CD4-positive, alpha-beta T cell (primary cell): ENCODE results near the gene NFATC1. TPM values are rescaled to one million over a fixed set of nuclear protein-coding genes. Genes with fewer than 3 reads are reported as not detected.

ENCODE experiments used
- ATAC-seq: fragments of 200-7000 bp; cut with Tn5 transposase; one replicate; pipeline ENCODE4 v1.10.0; 2022; ENCODE audit warnings: mild to moderate bottlenecking; ENCODE audit not compliant: poor library complexity
- CTCF ChIA-PET: fragments of 350-600 bp; sonication (Branson Sonifier 250); formaldehyde crosslinking; loops from one replicate; lab custom pipeline; 2021; ENCODE audit warnings: antibody characterized with exemption, inconsistent platforms; lab: Charles Lee
- POLR2A ChIA-PET: fragments of 350-600 bp; sonication (Branson Sonifier 250); formaldehyde crosslinking; loops from one replicate; lab custom pipeline; 2021; ENCODE audit warnings: antibody characterized with exemption, inconsistent platforms; lab: Charles Lee
- DNase-seq, 14 experiments: peaks; one replicate each; pipeline ENCODE4 v3.0.0-alpha.2; 2013 to 2020; ENCODE audit warnings: mixed read lengths in 2 of 14
- H3K27ac ChIP-seq, 2 donors: one replicate each; pipeline versions ENCODE4 v1.5.1 to v1.7.0; 2013; ENCODE audit warnings: low read length in 2 of 2, low read depth in 1 of 2, mild to moderate bottlenecking in 1 of 2
- H3K27me3 ChIP-seq, 2 experiments: 1 replicate in 1 of 2; 2 replicates in 1 of 2; pipeline versions ENCODE4 v1.6.1 to v1.7.0; 2013; ENCODE audit warnings: low read length in 2 of 2, control low read depth in 1 of 2, mild to moderate bottlenecking in 1 of 2, moderate library complexity in 1 of 2; ENCODE audit not compliant: insufficient read depth in 2 of 2, control insufficient read depth in 1 of 2
- H3K36me3 ChIP-seq: one replicate; pipeline ENCODE4 v1.6.1; 2013; ENCODE audit warnings: low read length, control low read depth; ENCODE audit not compliant: insufficient read depth
- H3K4me1 ChIP-seq: one replicate; pipeline ENCODE4 v1.6.1; 2013; ENCODE audit warnings: low read length, control low read depth; ENCODE audit not compliant: insufficient read depth
- H3K4me3 ChIP-seq: one replicate; pipeline ENCODE4 v1.5.1; 2013; ENCODE audit warnings: mild to moderate bottlenecking, low read length, moderate library complexity
- H3K9me3 ChIP-seq, 2 experiments: 1 replicate in 1 of 2; 2 replicates in 1 of 2; pipeline versions ENCODE4 v1.6.1 to v1.7.0; 2013; ENCODE audit warnings: low read length in 2 of 2, mild to moderate bottlenecking in 2 of 2, control low read depth in 1 of 2, moderate library complexity in 1 of 2; ENCODE audit not compliant: control insufficient read depth in 1 of 2, insufficient read depth in 1 of 2
- H3K27ac Mint-ChIP-seq: one replicate; pipeline ENCODE4 v1.8.0; 2020; ENCODE audit warnings: mixed read lengths
- H3K27me3 Mint-ChIP-seq: one replicate; pipeline ENCODE4 v1.8.0; 2021; ENCODE audit warnings: mixed read lengths
- H3K36me3 Mint-ChIP-seq: one replicate; pipeline ENCODE4 v1.8.0; 2021; ENCODE audit warnings: low read depth, mixed read lengths
- H3K4me1 Mint-ChIP-seq: one replicate; pipeline ENCODE4 v1.8.0; 2021; ENCODE audit warnings: low read depth, mixed read lengths
- H3K4me3 Mint-ChIP-seq: one replicate; pipeline ENCODE4 v1.8.0; 2020; ENCODE audit warnings: mild to moderate bottlenecking, mixed read lengths
- H3K9me3 Mint-ChIP-seq: one replicate; pipeline ENCODE4 v1.8.0; 2020; ENCODE audit warnings: mixed read lengths
- CTCF ChIP-seq: fragments of 200-600 bp; IDR thresholded peaks from one replicate; pipeline ENCODE4 v1.8.0; 2022; ENCODE audit warnings: antibody characterized with exemption, mild to moderate bottlenecking
- intact Hi-C, 2 experiments: fragments of 100-400 bp; cut with DNase I in 1 of 2; cut with micrococcal nuclease in 1 of 2; formaldehyde crosslinking; loops; one replicate each; pipeline versions ENCODE4 v1.15.1 to v1.9.0; 2023 to 2025; cut with DNase I, micrococcal nuclease
- total RNA-seq, 174 experiments: library from RNA in 2 of 174; stranded (reverse) in 2 of 174; gene quantifications; one replicate each; pipeline ENCODE4 v1.2.3 and lab custom pipeline; 2021 to 2026

NFATC1 gene
- total RNA-seq, 2 experiments from 2014 or later: 107 to 113 TPM

GRCh38 chr18:79371561-79372121 lies 24.1 kb upstream of the NFATC1 start:
- no peak overlapping the region for H3K4me3 ChIP-seq
- no peak overlapping the region for H3K4me3 Mint-ChIP-seq
- no peaks in the 10 kb centered on the region for H3K9me3 Mint-ChIP-seq
- CTCF ChIA-PET: no interaction called here
- no peak for TF ChIP-seq CTCF
- H3K27ac Mint-ChIP-seq: peak overlapping the region; percentile 13
- peaks cover 24% of the 10 kb centered on the region for H3K4me1 ChIP-seq
- H3K27me3 ChIP-seq: no peaks in the 10 kb centered on the region
- no peak overlapping the region for H3K27ac ChIP-seq
- POLR2A ChIA-PET: no interaction called here
- intact Hi-C loops: loop anchor here in 1 of 2 experiments (10.0 kb wide), 1 partner anchor 663 kb away; the partner anchor contains the start of gene RBFA
- H3K36me3 ChIP-seq: peaks cover 13% of the 10 kb centered on the region
- H3K4me1 Mint-ChIP-seq: peaks cover 32% of the 10 kb centered on the region
- no peaks in the 10 kb centered on the region for H3K9me3 ChIP-seq
- peaks cover 28% of the 10 kb centered on the region for H3K36me3 Mint-ChIP-seq
- peak in 2 of 14 experiments; percentile 23 to 46 for DNase-seq
- peak; percentile 39 for ATAC-seq
- H3K27me3 Mint-ChIP-seq: no peaks in the 10 kb centered on the region

GRCh38 chr18:79372461-79372860 lies 23.3 kb upstream of the NFATC1 start:
- Histone ChIP-seq H3K27ac (no peak overlapping the region), H3K4me1 (peaks cover 24% of the 10 kb centered on the region), H3K27me3 (no peaks in the 10 kb centered on the region), H3K36me3 (peaks cover 17% of the 10 kb centered on the region), H3K4me3 (no peak overlapping the region), H3K9me3 (no peaks in the 10 kb centered on the region)
- POLR2A ChIA-PET: no interaction called here
- ATAC-seq (no peak), DNase-seq (no peak)
- H3K4me3 Mint-ChIP-seq: no peak overlapping the region
- CTCF ChIA-PET: no interaction called here
- H3K36me3 Mint-ChIP-seq: peaks cover 35% of the 10 kb centered on the region
- peak overlapping the region; percentile 3 for H3K27ac Mint-ChIP-seq
- no peaks in the 10 kb centered on the region for H3K9me3 Mint-ChIP-seq
- no peaks in the 10 kb centered on the region for H3K27me3 Mint-ChIP-seq
- H3K4me1 Mint-ChIP-seq: peaks cover 31% of the 10 kb centered on the region
- TF ChIP-seq CTCF: no peak
- intact Hi-C loops: loop anchor here in 1 of 2 experiments (10.0 kb wide), 1 partner anchor 662 kb away; the partner anchor contains the start of gene RBFA

DNA sequence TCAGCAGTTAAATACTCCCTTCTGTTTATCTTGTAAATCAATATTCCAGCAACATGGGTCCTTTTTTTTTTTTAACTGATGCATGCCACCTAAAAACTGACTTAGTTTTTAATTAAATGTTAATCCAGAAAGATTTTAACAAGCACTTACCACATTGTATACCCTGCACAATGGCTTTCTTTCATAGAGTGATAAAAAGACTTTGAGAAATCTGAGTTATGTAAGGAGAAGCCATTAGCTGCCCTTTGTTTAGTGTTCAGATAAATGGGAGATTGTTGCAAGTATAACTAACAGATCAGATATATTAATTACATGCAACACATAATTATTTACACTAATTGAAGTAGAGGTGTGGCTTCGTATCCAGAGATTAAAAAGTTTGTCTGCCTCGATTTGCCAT lies 22.7 kb upstream of the NFATC1 start:
- peaks cover 40% of the 10 kb centered on the region for H3K36me3 Mint-ChIP-seq
- TF ChIP-seq CTCF: no peak
- no peaks in the 10 kb centered on the region for H3K9me3 Mint-ChIP-seq
- H3K27ac Mint-ChIP-seq: peak overlapping the region; percentile 3
- H3K27ac ChIP-seq: no peak overlapping the region
- intact Hi-C loops: loop anchor here in 1 of 2 experiments (10.0 kb wide), 1 partner anchor 662 kb away; the partner anchor contains the start of gene RBFA
- H3K36me3 ChIP-seq: peaks cover 19% of the 10 kb centered on the region
- H3K4me1 Mint-ChIP-seq: peaks cover 27% of the 10 kb centered on the region
- H3K27me3 Mint-ChIP-seq: no peaks in the 10 kb centered on the region
- ATAC-seq (no peak), DNase-seq (no peak)
- POLR2A ChIA-PET: no interaction called here
- H3K4me3 Mint-ChIP-seq: no peak overlapping the region
- CTCF ChIA-PET: no interaction called here
- H3K27me3 ChIP-seq: no peaks in the 10 kb centered on the region
- peaks cover 21% of the 10 kb centered on the region for H3K4me1 ChIP-seq
- no peak overlapping the region for H3K4me3 ChIP-seq
- H3K9me3 ChIP-seq: no peaks in the 10 kb centered on the region
